GM21423 (cell line): Measurements from ENCODE around the gene HYAL1.

Experiments
- ATAC-seq: cut with Tn5 transposase; IDR thresholded peaks from one replicate; pipeline ENCODE4 v1.9.1; 2021; ENCODE audit warnings: mild to moderate bottlenecking, moderate library complexity; ENCODE audit not compliant: unreplicated experiment

Gene HYAL1, protein sequence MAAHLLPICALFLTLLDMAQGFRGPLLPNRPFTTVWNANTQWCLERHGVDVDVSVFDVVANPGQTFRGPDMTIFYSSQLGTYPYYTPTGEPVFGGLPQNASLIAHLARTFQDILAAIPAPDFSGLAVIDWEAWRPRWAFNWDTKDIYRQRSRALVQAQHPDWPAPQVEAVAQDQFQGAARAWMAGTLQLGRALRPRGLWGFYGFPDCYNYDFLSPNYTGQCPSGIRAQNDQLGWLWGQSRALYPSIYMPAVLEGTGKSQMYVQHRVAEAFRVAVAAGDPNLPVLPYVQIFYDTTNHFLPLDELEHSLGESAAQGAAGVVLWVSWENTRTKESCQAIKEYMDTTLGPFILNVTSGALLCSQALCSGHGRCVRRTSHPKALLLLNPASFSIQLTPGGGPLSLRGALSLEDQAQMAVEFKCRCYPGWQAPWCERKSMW

GRCh38 chr3:50303013-50303815, at the start of gene HYAL1:
HYAL1 (minus strand) TSS chr3:50303574; CDS start chr3:50302956, 618 bp downstream.
- ATAC-seq: no peak

- ATAC-seq: no peak
Observed at GRCh38 chr3:50352781-50353180, 49.4 kb upstream of the HYAL1 start.

- no peak for ATAC-seq
Observed at GRCh38 chr3:50351323-50351697, 47.9 kb upstream of the HYAL1 start.

- peak; percentile 84 for ATAC-seq
Observed at GRCh38 chr3:50350527-50351322, 47.4 kb upstream of the HYAL1 start, which contains the start of the genes CYB561D2 and NPRL2. CYB561D2 (plus strand) TSS chr3:50350862; CDS start chr3:50351434, 572 bp downstream. NPRL2 (minus strand) TSS chr3:50350775; CDS start chr3:50350652, 123 bp downstream.

DNA sequence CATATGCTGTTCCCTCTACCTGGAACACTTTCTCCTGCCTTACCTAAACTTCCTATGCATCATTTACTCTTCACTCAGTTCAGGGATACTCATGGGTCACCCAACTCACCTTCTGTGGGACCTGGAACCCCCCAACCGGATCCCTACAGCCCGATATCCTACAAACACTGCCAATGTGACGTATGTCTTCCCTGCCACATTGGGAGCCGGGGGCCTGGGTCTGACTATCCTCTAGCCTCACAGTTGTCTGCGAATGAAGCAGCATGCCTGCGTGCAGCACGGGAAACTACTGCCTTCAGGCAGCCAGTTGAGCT, 46.8 kb upstream of the HYAL1 start:
- no peak for ATAC-seq

GRCh38 chr3:50347187-50347813, 43.9 kb upstream of the HYAL1 start:
- no peak for ATAC-seq

GRCh38 chr3:50345586-50346234, 42.3 kb upstream of the HYAL1 start, which contains the start of gene ZMYND10:
ZMYND10 (minus strand) TSS chr3:50345732; CDS start chr3:50345579, 153 bp downstream.
- no peak for ATAC-seq

- ATAC-seq: no peak
Observed at GRCh38 chr3:50345008-50345407, 41.6 kb upstream of the HYAL1 start.

- ATAC-seq: no peak
Observed at GRCh38 chr3:50342813-50343633, 39.6 kb upstream of the HYAL1 start.

DNA sequence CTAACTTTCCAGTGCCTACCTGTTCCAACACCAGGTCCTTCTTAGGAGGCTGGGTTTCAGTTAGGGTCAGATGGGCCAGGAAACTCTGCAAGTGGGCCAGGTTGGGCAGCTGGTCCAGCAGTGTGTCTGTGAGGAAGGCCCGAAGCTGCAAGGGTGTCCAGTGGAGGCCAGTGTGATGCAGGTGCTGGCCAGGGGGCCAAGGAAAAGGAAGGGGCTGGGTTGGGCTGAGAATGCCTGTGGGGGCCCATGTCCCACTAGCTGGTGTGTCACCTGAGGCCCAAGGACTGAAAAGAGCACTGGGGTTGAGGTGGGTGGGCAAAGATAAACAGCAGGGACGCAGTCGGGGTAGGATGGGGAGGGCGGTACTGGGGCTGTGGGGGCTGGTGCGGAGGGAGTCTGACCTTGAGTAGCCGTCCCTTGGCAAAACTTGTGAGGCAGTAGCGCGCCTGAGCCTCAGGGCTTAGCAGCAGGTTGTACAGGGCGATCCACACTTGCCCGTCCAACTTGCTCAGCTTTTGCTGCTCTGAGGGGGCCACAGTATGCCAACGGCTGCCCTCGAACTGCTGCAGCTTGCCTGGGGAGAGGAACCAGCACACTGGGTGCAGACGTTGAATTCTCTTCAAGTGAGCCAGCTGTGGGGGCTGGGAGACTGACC, 38.7 kb upstream of the HYAL1 start:
- no peak for ATAC-seq

GRCh38 chr3:50341537-50341936, 38.2 kb upstream of the HYAL1 start:
- ATAC-seq: no peak

GRCh38 chr3:50340448-50341329, 37.3 kb upstream of the HYAL1 start, which contains the start of gene RASSF1:
RASSF1 (minus strand) TSS chr3:50340836; CDS start chr3:50340805, 31 bp downstream.
- peak; percentile 28 for ATAC-seq

DNA sequence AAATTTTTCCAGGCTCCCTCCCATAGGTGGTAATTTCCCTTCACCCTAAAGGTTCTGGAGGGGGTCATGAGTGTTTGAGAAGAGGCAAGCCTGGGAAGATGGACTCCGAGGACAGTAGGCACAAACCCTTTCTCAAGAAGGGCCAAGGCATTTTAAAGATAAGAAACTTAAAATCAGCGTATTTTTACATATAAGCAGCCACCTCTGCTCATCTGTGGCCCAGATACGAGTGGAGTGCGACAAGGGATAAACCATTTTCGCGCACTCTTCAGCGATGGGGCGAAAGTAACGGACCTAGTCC, 36.7 kb upstream of the HYAL1 start:
- no peak for ATAC-seq

- ATAC-seq: no peak
Observed at GRCh38 chr3:50339485-50340146, 36.2 kb upstream of the HYAL1 start.

GRCh38 chr3:50338965-50339364, 35.6 kb upstream of the HYAL1 start:
- ATAC-seq: no peak

DNA sequence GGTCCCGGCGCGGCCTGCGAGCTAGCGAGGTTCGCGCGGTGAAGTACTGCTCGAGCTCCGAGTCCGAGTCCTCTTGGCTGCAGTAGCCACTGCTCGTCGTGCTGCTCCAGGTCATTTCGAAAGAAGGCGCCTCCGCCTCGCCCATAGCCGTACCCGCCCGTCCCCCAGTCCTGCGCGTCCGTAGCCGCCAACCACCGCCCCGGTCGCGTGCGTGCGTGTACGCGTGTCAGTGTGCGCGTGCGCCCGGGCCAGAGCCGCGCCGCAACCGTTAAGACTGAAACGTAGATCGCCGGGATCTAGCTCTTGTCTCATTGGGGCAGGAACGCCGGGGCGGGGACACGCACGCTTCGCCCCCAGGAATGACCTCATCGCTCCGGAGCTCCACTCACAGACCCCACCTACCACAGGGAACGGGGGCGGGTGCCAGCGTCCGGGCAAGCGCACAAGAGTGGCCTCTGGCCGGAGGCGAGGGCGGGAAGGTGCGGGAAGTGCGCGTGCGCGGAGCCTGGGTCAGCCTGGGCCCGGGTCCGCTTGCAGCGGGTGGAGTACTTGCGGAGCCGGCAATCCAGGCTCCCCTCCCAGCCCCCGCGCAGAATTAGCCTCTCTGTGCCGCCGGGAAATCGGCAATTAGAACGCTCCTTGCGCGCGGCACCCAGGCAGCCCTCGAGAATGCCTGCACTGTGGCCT, 33.9 kb upstream of the HYAL1 start:
- ATAC-seq: peak; percentile 71
